ENCODE measurements around the gene TXNDC11. TPM values are rescaled to one million over a fixed set of nuclear protein-coding genes. Genes with fewer than 3 reads are reported as not detected.
"Not testable (repeated sequence)": the region's sequence is repeated elsewhere in the genome, so short reads cannot be mapped to it uniquely, and the experiment has no call there.

TXNDC11 gene
- total and polyA plus RNA-seq, 4 donors = 64.8 to 78.8 (median 72.2) TPM

- TF ChIP-seq, protein P1, sequence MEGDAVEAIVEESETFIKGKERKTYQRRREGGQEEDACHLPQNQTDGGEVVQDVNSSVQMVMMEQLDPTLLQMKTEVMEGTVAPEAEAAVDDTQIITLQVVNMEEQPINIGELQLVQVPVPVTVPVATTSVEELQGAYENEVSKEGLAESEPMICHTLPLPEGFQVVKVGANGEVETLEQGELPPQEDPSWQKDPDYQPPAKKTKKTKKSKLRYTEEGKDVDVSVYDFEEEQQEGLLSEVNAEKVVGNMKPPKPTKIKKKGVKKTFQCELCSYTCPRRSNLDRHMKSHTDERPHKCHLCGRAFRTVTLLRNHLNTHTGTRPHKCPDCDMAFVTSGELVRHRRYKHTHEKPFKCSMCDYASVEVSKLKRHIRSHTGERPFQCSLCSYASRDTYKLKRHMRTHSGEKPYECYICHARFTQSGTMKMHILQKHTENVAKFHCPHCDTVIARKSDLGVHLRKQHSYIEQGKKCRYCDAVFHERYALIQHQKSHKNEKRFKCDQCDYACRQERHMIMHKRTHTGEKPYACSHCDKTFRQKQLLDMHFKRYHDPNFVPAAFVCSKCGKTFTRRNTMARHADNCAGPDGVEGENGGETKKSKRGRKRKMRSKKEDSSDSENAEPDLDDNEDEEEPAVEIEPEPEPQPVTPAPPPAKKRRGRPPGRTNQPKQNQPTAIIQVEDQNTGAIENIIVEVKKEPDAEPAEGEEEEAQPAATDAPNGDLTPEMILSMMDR (IDR thresholded peaks at IDR 0.05; ENCODE audit: control extremely low read depth, extremely low read depth) = no peak
- peak overlapping the region in 1 of 2 donors; percentile 26 for H3K27ac ChIP-seq (ENCODE audit: low read depth in 1 of 2, low read length in 1 of 2)
- ATAC-seq (ENCODE audit: insufficient read depth, low FRiP score) (no peak), DNase-seq (no peak)
- H3K9ac ChIP-seq (ENCODE audit: insufficient read depth in 1 of 2, low read length in 2 of 2) = no peak overlapping the region
- no peaks in the 10 kb centered on the region for H3K27me3 ChIP-seq (ENCODE audit: control insufficient read depth in 3 of 3, insufficient read depth in 3 of 3, low read length in 2 of 3)
- H3K4me1 ChIP-seq (ENCODE audit: control insufficient read depth in 5 of 5, insufficient read depth in 5 of 5, low read length in 5 of 5) = peaks cover 10 to 32% (median 18%) of the 10 kb centered on the region in 5 donors
- H3K36me3 ChIP-seq (ENCODE audit: control insufficient read depth in 4 of 4, insufficient read depth in 4 of 4, low read length in 4 of 4) = peaks cover 0 to 10% (median 1%) of the 10 kb centered on the region in 4 donors
- WGBS, 2 donors = 60 to 79% methylated on average over 3 of the region's 3 CpGs
- H3K4me3 ChIP-seq = no peak overlapping the region
- H3K9me3 ChIP-seq (ENCODE audit: control insufficient read depth in 4 of 4, insufficient read depth in 3 of 4, low read length in 3 of 4) = no peaks in the 10 kb centered on the region
Observed at GRCh38 chr16:11788914-11789313, 46.3 kb upstream of the TXNDC11 start.

DNA sequence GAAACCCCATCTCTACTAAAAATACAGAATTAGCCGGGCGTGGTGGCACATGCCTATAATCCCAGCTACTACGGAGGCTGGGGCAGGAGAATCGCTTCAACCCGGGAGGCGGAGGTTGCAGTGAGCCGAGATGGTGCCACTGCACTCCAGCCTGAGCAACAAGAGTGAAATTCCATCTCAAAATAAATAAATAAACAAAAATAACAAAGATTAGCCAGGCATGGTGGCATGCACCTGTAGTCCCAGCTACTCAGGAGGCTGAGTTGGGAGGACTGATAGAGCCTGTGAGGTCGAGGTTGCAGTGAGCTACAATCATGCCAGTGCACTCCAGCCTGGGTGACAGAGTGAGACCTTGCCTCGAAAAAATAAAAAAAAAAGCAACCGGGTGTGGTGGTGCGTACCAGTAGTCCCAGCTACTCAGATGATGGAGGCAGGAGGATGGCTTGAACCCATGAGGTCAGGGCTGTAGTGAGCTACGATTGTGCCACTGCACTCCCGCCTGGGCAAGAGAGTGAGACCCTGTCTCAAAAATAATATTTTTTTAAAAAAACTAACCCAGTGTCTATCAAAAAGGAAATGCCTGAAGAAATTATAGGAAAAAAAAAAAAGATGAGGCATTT is 42.4 kb upstream of the TXNDC11 start:
- H3K9me3 ChIP-seq (ENCODE audit: control insufficient read depth in 4 of 4, insufficient read depth in 3 of 4, low read length in 3 of 4); DNase-seq; H3K36me3 ChIP-seq (ENCODE audit: control insufficient read depth in 4 of 4, insufficient read depth in 4 of 4, low read length in 4 of 4); H3K4me3 ChIP-seq; ATAC-seq (ENCODE audit: insufficient read depth, low FRiP score); H3K9ac ChIP-seq (ENCODE audit: insufficient read depth in 1 of 2, low read length in 2 of 2); H3K27me3 ChIP-seq (ENCODE audit: control insufficient read depth in 3 of 3, insufficient read depth in 3 of 3, low read length in 2 of 3): not testable (repeated sequence)
- 89 to 93% methylated on average over 13 of the region's 13 CpGs for WGBS, 2 donors
- Histone ChIP-seq H3K27ac (ENCODE audit: low read depth in 1 of 2, low read length in 1 of 2) (peak overlapping the region in 1 of 2 donors; percentile 31), H3K4me1 (ENCODE audit: control insufficient read depth in 5 of 5, insufficient read depth in 5 of 5, low read length in 5 of 5) (peaks cover 21 to 53% (median 28%) of the 10 kb centered on the region in 5 donors)

DNA sequence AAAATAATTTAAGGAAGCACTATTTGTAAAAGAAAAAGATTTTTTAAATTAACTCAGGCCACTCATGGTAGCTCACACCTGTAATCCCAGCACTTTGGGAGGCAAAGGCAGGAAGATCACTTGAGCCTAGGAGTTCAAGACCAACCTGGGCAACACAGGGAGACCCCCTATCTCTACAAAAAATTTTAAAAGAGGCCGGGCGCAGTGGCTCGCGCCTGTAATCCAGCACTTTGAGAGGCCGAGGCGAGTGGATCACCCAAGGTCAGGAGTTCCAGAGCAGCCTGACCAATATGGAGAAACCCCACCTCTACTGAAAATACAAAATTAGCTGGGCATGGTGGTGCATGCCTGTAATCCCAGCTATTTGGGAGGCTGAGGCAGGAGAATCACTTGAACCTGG is 41.7 kb upstream of the TXNDC11 start:
- Histone ChIP-seq H3K4me1 (ENCODE audit: control insufficient read depth in 5 of 5, insufficient read depth in 5 of 5, low read length in 5 of 5) (peaks cover 20 to 55% (median 28%) of the 10 kb centered on the region in 5 donors), H3K9ac (ENCODE audit: insufficient read depth in 1 of 2, low read length in 2 of 2) (peak overlapping the region in 1 of 2 donors; percentile 65)
- ATAC-seq (ENCODE audit: insufficient read depth, low FRiP score); H3K4me3 ChIP-seq; H3K9me3 ChIP-seq (ENCODE audit: control insufficient read depth in 4 of 4, insufficient read depth in 3 of 4, low read length in 3 of 4); H3K27ac ChIP-seq (ENCODE audit: low read depth in 1 of 2, low read length in 1 of 2); H3K27me3 ChIP-seq (ENCODE audit: control insufficient read depth in 3 of 3, insufficient read depth in 3 of 3, low read length in 2 of 3); H3K36me3 ChIP-seq (ENCODE audit: control insufficient read depth in 4 of 4, insufficient read depth in 4 of 4, low read length in 4 of 4); DNase-seq: not testable (repeated sequence)
- 95 to 98% methylated on average over 6 of the region's 6 CpGs for WGBS, 2 donors

- H3K9me3 ChIP-seq (ENCODE audit: control insufficient read depth in 4 of 4, insufficient read depth in 3 of 4, low read length in 3 of 4) = no peaks in the 10 kb centered on the region
- no peaks in the 10 kb centered on the region for H3K27me3 ChIP-seq (ENCODE audit: control insufficient read depth in 3 of 3, insufficient read depth in 3 of 3, low read length in 2 of 3)
- peak overlapping the region; percentile 17 to 27 for H3K27ac ChIP-seq (ENCODE audit: low read depth in 1 of 2, low read length in 1 of 2)
- peak overlapping the region in 1 of 2 donors; percentile 65 for H3K9ac ChIP-seq (ENCODE audit: insufficient read depth in 1 of 2, low read length in 2 of 2)
- peaks cover 0 to 5% (median 0%) of the 10 kb centered on the region in 4 donors for H3K36me3 ChIP-seq (ENCODE audit: control insufficient read depth in 4 of 4, insufficient read depth in 4 of 4, low read length in 4 of 4)
- TF ChIP-seq, protein P1 (IDR thresholded peaks at IDR 0.05; ENCODE audit: control extremely low read depth, extremely low read depth) = no peak
- no peak overlapping the region for H3K4me3 ChIP-seq
- ATAC-seq (ENCODE audit: insufficient read depth, low FRiP score) = no peak
- H3K4me1 ChIP-seq (ENCODE audit: control insufficient read depth in 5 of 5, insufficient read depth in 5 of 5, low read length in 5 of 5) = peaks cover 17 to 55% (median 28%) of the 10 kb centered on the region in 5 donors
- peak in 1 of 3 donors; percentile 77 for DNase-seq
Observed at GRCh38 chr16:11784038-11784369, 41.3 kb upstream of the TXNDC11 start.
